H1 (cell line): Measurements from ENCODE around the gene ZNF48. TPM values are rescaled to one million over a fixed set of nuclear protein-coding genes. Genes with fewer than 3 reads are reported as not detected.

Source experiments
- CTCF ChIA-PET: fragments of 300-600 bp; sonication (Branson Sonifier 250); formaldehyde crosslinking; loops from one replicate; lab custom pipeline; 2021; ENCODE audit not compliant: partially characterized antibody; lab: Charles Lee
- POLR2A ChIA-PET: fragments of 300-600 bp; sonication (Branson Sonifier 250); formaldehyde crosslinking; loops from one replicate; lab custom pipeline; 2021; ENCODE audit warnings: inconsistent platforms; ENCODE audit not compliant: partially characterized antibody; lab: Charles Lee
- DNase-seq, 2 experiments: peaks; one replicate each; pipeline versions ENCODE4 v3.0.0 to v3.0.0-alpha.2; 2010 to 2022; ENCODE audit warnings: low spot score in 2 of 2, low read depth in 1 of 2, mixed read lengths in 1 of 2
- FAIRE-seq: peaks from 2 replicates; lab custom pipeline; 2011; peaks lifted over from hg19 to GRCh38; lab: Jason Lieb, UNC
- H2AFZ ChIP-seq: 2 replicates; pipeline ENCODE4 v1.8.1; 2012; ENCODE audit warnings: low read length, inconsistent platforms
- H2AK5ac ChIP-seq: 2 replicates; pipeline ENCODE4 v1.6.1; 2013; ENCODE audit warnings: low read depth, low read length
- H2BK120ac ChIP-seq: replicated peaks from 2 replicates; pipeline ENCODE3; 2013; ENCODE audit warnings: low read depth, low read length, inconsistent platforms
- H2BK12ac ChIP-seq: 2 replicates; pipeline ENCODE4 v1.6.1; 2013; ENCODE audit warnings: low read depth, low read length
- H2BK15ac ChIP-seq: 2 replicates; pipeline ENCODE4 v1.6.1; 2013; ENCODE audit warnings: low read length
- H2BK20ac ChIP-seq: 2 replicates; pipeline ENCODE4 v1.6.1; 2013; ENCODE audit warnings: low read length
- H2BK5ac ChIP-seq: 2 replicates; pipeline ENCODE4 v1.6.1; 2013; ENCODE audit warnings: low read depth, low read length
- H3K14ac ChIP-seq: 2 replicates; pipeline ENCODE4 v1.6.1; 2013; ENCODE audit warnings: inconsistent platforms; ENCODE audit not compliant: insufficient read length
- H3K18ac ChIP-seq: 2 replicates; pipeline ENCODE4 v1.6.1; 2013; ENCODE audit warnings: low read length; ENCODE audit errors: extremely low read depth
- H3K23ac ChIP-seq: 2 replicates; pipeline ENCODE4 v1.6.1; 2013; ENCODE audit warnings: inconsistent platforms; ENCODE audit not compliant: insufficient read length
- H3K23me2 ChIP-seq: 2 replicates; pipeline ENCODE4 v1.6.1; 2013; ENCODE audit warnings: low read depth, low read length
- H3K27ac ChIP-seq: 2 replicates; pipeline ENCODE4 v1.6.1; 2011; ENCODE audit warnings: low read depth, low read length, inconsistent platforms
- H3K27me3 ChIP-seq, 4 experiments: replicated peaks in 1 of 4; 1 replicate in 1 of 4; 2 replicates in 3 of 4; pipeline versions ENCODE4 v1.6.1 to v1.8.1; 2011 to 2013; ENCODE audit warnings: low read length in 3 of 4, mild to moderate bottlenecking in 3 of 4, inconsistent platforms in 2 of 4, mixed read lengths in 2 of 4, moderate library complexity in 1 of 4; ENCODE audit not compliant: control insufficient read depth in 3 of 4, insufficient read depth in 3 of 4; ENCODE audit errors: extremely low read depth in 1 of 4
- H3K36me3 ChIP-seq, 4 experiments: 2 replicates each; pipeline versions ENCODE4 v1.6.1 to v1.8.1; 2011 to 2013; ENCODE audit warnings: mild to moderate bottlenecking in 4 of 4, low read length in 3 of 4, moderate library complexity in 2 of 4, control low read depth in 1 of 4, inconsistent platforms in 1 of 4; ENCODE audit not compliant: insufficient read depth in 4 of 4, control insufficient read depth in 2 of 4
- H3K4ac ChIP-seq: replicated peaks from 2 replicates; pipeline ENCODE3; 2013; ENCODE audit warnings: low read length, low read depth, mixed read lengths, inconsistent platforms; ENCODE audit not compliant: insufficient read length
- H3K4me1 ChIP-seq, 4 experiments: replicated peaks in 1 of 4; 1 replicate in 1 of 4; 2 replicates in 3 of 4; pipeline versions ENCODE4 v1.6.1 to v1.8.1; 2011 to 2013; ENCODE audit warnings: low read length in 3 of 4, inconsistent platforms in 2 of 4, mixed read lengths in 1 of 4; ENCODE audit not compliant: insufficient read depth in 4 of 4, control insufficient read depth in 3 of 4
- H3K4me2 ChIP-seq, 2 experiments: 2 replicates each; pipeline versions ENCODE4 v1.6.1 to v1.8.1; 2011 to 2013; ENCODE audit warnings: low read depth in 2 of 2, low read length in 2 of 2, control low read depth in 1 of 2, inconsistent platforms in 1 of 2, mild to moderate bottlenecking in 1 of 2; ENCODE audit not compliant: insufficient read depth in 1 of 2
- H3K4me3 ChIP-seq, 4 experiments: fragments of 200-600, 300-600 bp in 1 of 4; sonication (generic), shearing (Covaris generic), sonication (Bioruptor Twin) in 1 of 4; 2 replicates each; pipeline versions ENCODE4 v1.5.1 to v1.8.1; 2011 to 2016; ENCODE audit warnings: low read length in 4 of 4, low read depth in 3 of 4, control low read depth in 2 of 4, inconsistent platforms in 2 of 4, mild to moderate bottlenecking in 2 of 4, mixed read lengths in 1 of 4, moderate library complexity in 1 of 4; ENCODE audit not compliant: insufficient read depth in 2 of 4; ENCODE audit errors: extremely low read depth in 1 of 4
- H3K56ac ChIP-seq: replicated peaks from 2 replicates; pipeline ENCODE3; 2013; ENCODE audit warnings: low read depth, mild to moderate bottlenecking, mixed read lengths, low read length, inconsistent platforms; ENCODE audit not compliant: insufficient read length
- H3K79me1 ChIP-seq: 2 replicates; pipeline ENCODE4 v1.6.1; 2013; ENCODE audit warnings: low read depth, low read length, control low read depth
- H3K79me2 ChIP-seq, 2 experiments: 2 replicates each; pipeline versions ENCODE4 v1.6.1 to v1.8.1; 2012 to 2013; ENCODE audit warnings: low read length in 2 of 2, mild to moderate bottlenecking in 2 of 2, inconsistent platforms in 1 of 2; ENCODE audit not compliant: insufficient read depth in 2 of 2, control insufficient read depth in 1 of 2
- H3K9ac ChIP-seq, 4 experiments: replicated peaks in 1 of 4; 1 replicate in 1 of 4; 2 replicates in 3 of 4; pipeline versions ENCODE4 v1.6.1 to v1.8.1; 2011 to 2013; ENCODE audit warnings: low read depth in 3 of 4, low read length in 3 of 4, control low read depth in 2 of 4, mild to moderate bottlenecking in 2 of 4, moderate library complexity in 2 of 4, inconsistent platforms in 1 of 4; ENCODE audit errors: extremely low read depth in 1 of 4
- H3K9me3 ChIP-seq, 2 experiments: 2 replicates each; pipeline versions ENCODE4 v1.6.1 to v1.8.1; 2012 to 2013; ENCODE audit warnings: mild to moderate bottlenecking in 2 of 2, moderate library complexity in 2 of 2, control low read depth in 1 of 2, inconsistent platforms in 1 of 2, low read depth in 1 of 2, low read length in 1 of 2, mixed read lengths in 1 of 2; ENCODE audit not compliant: insufficient read depth in 2 of 2
- H4K20me1 ChIP-seq, 2 experiments: replicated peaks in 1 of 2; 2 replicates each; pipeline versions ENCODE3 to v1.8.1; 2011 to 2013; ENCODE audit warnings: inconsistent platforms in 2 of 2, low read length in 2 of 2, mild to moderate bottlenecking in 1 of 2; ENCODE audit not compliant: insufficient read depth in 2 of 2, control insufficient read depth in 1 of 2
- H4K5ac ChIP-seq: 2 replicates; pipeline ENCODE4 v1.6.1; 2013; ENCODE audit warnings: low read length, low read depth, mixed read lengths, inconsistent platforms; ENCODE audit not compliant: insufficient read length
- H4K8ac ChIP-seq: 2 replicates; pipeline ENCODE4 v1.8.0; 2013; ENCODE audit warnings: mild to moderate bottlenecking, moderate library complexity, low read length, inconsistent platforms; ENCODE audit not compliant: insufficient read depth; ENCODE audit errors: extremely low read depth
- H4K91ac ChIP-seq: replicated peaks from 2 replicates; pipeline ENCODE3; 2013; ENCODE audit warnings: low read length, mixed read lengths, inconsistent platforms; ENCODE audit not compliant: insufficient read length
- SIN3A ChIP-seq, 2 experiments: IDR thresholded peaks in 1 of 2; conservative IDR thresholded peaks in 1 of 2; 2 replicates each; pipeline ENCODE4 v1.6.1; 2011 to 2012; ENCODE audit warnings: low read length in 2 of 2, improper control_type of control experiment in 1 of 2, low read depth in 1 of 2, mild to moderate bottlenecking in 1 of 2
- WGBS, 2 experiments: shearing (Covaris generic) in 1 of 2; methylation state at CpG; one replicate each; pipeline versions ENCODE4 v1.1.6 to v1.1.7; 2013 to 2015; ENCODE audit warnings: low lambda C conversion rate in 2 of 2, mixed read lengths in 2 of 2, inconsistent platforms in 1 of 2, low coverage in 1 of 2, missing lambda C conversion rate in 1 of 2; ENCODE audit not compliant: insufficient replicate concordance in 2 of 2, insufficient coverage in 1 of 2, insufficient read length in 1 of 2; ENCODE audit errors: extremely low coverage in 1 of 2, missing lambda C conversion rate in 1 of 2; 5-methylcytosine and 5-hydroxymethylcytosine counted together
- polyA plus RNA-seq, 7 experiments: library from polyadenylated mRNA; depleted of rRNA in 3 of 7; stranded (reverse) in 5 of 7; unstranded in 2 of 7; fragments of >200 nt in 5 of 7; fragments of 200-250 nt in 2 of 7; gene quantifications; 1 replicate in 5 of 7; 2 replicates in 1 of 7; 4 replicates in 1 of 7; pipeline versions ENCODE4 v1.2.1 to v1.2.3, GENCODE V29; 2011 to 2013; ENCODE audit warnings: missing spikeins in 2 of 7, mixed read lengths in 2 of 7
- total RNA-seq: library from RNA; stranded (reverse); fragmentation: NEBNext Ultra II Directional; extraction: Animal tissue kit (Norgen Biotek cat#: 25700); gene quantifications from 2 replicates; pipeline ENCODE4 v1.2.1, GENCODE V29; 2021
- TF ChIP-seq, protein P1 (sequence below): IDR thresholded peaks from 2 replicates; pipeline ENCODE4 v1.6.1; 2012; ENCODE audit warnings: inconsistent platforms

The ZNF48 gene
- total and polyA plus RNA-seq, 2 of the 8 experiments (the other 6 are each of a cell fraction or from before 2014, with no cell fraction given) = 30.4 to 41.2 TPM

DNA sequence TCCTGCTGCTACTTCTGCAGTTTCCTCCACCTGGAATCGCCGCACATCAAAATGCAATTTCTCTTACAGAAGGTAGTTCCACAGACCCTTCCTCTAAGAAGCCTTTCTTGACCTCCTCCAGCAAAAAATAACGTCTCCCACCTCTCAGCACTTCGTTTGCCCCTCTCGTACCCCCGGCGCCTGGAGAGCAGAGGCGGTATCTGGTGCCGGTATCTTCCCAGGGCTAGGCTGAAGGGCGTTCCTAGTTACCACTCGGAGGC is 34.1 kb downstream of the ZNF48 start:
- Histone ChIP-seq H3K4me1 (peaks cover 0 to 6% (median 4%) of the 10 kb centered on the region in 4 experiments; a peak in 4 of 7 replicates), H2BK12ac (0 out of 2 replicates have a peak overlapping the region, but pooled peaks have one; percentile 76), H4K8ac (peak overlapping the region; percentile 91; the same call in 1 of the 2 replicates), H4K20me1 (peaks cover 2 to 4% of the 10 kb centered on the region in 2 experiments), H3K14ac (no peak overlapping the region), H3K4me2 (peak overlapping the region; percentile 55 to 83), H3K9ac (peak overlapping the region; percentile 13 to 60 (median 46); a peak in 6 of 7 replicates), H3K4me3 (peak overlapping the region; percentile 63 to 85 (median 80)), H3K23me2 (peaks cover 7% of the 10 kb centered on the region; the same call in 1 of the 2 replicates), H3K79me2 (peaks cover 0 to 23% of the 10 kb centered on the region in 2 experiments; a peak in 2 of 4 replicates), H3K56ac (no peak overlapping the region), H2AK5ac (no peak overlapping the region), H3K23ac (no peak overlapping the region), H3K18ac (peak overlapping the region; percentile 60), H3K36me3 (peaks cover 8 to 19% (median 11%) of the 10 kb centered on the region in 4 experiments; a peak in 7 of 8 replicates), H2BK15ac (no peak overlapping the region), H4K91ac (peak overlapping the region; percentile 25), H3K27ac (peak overlapping the region; percentile 34; the same call in 1 of the 2 replicates), H3K4ac (peak overlapping the region; percentile 16), H2BK20ac (no peak overlapping the region), H2AFZ (no peak overlapping the region), H3K79me1 (peaks cover 3% of the 10 kb centered on the region; the same call in 1 of the 2 replicates), H2BK120ac (no peak overlapping the region), H3K9me3 (no peaks in the 10 kb centered on the region), H4K5ac (no peak overlapping the region), H2BK5ac (peak overlapping the region; percentile 67; the same call in 1 of the 2 replicates), H3K27me3 (no peaks in the 10 kb centered on the region)
- no peak for DNase-seq
- FAIRE-seq = no peak
- ChIA-PET POLR2A (interaction anchor here (0.5 to 2.3 kb wide), 15 partner anchors 11 to 207 kb away, joined by 3 to 15 read pairs (median 4); partner anchors contain the start of genes ZNF48 and ZNF747), CTCF (interaction anchor here (0.6 to 2.5 kb wide), 40 partner anchors 11 to 484 kb away, joined by 3 to 17 read pairs (median 5); partner anchors contain the start of genes ZNF689, ZNF747, ZNF764 and ZNF771)
- 3% methylated on average over 11 of the region's 11 CpGs; no CpG with 5 or more reads in 1 of the 2 experiments for WGBS, 2 experiments
- TF ChIP-seq SIN3A (conservative IDR thresholded peaks at IDR 0.05 in 1 of 2, IDR thresholded peaks at IDR 0.05 in 1 of 2; ENCODE audit: low read depth in 1 of 2, low read length in 2 of 2) = peak in 1 of 2 experiments; percentile 57; a peak in 1 of 4 replicates
- TF ChIP-seq, protein P1, sequence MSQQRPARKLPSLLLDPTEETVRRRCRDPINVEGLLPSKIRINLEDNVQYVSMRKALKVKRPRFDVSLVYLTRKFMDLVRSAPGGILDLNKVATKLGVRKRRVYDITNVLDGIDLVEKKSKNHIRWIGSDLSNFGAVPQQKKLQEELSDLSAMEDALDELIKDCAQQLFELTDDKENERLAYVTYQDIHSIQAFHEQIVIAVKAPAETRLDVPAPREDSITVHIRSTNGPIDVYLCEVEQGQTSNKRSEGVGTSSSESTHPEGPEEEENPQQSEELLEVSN = no peak
